WTC11 (cell line): Measurements from ENCODE around the gene FAM193B. TPM values are rescaled to one million over a fixed set of nuclear protein-coding genes. Genes with fewer than 3 reads are reported as not detected.

Experiments
- ATAC-seq: fragments of 200-7000 bp; cut with Tn5 transposase; 2 replicates; pipeline ENCODE4 v1.10.0; 2021; ENCODE audit warnings: mild to moderate bottlenecking, moderate library complexity
- CTCF ChIA-PET: fragments of 300-600 bp; sonication (Branson Sonifier 250); formaldehyde crosslinking; loops from one replicate; lab custom pipeline; 2021; ENCODE audit warnings: antibody characterized with exemption; lab: Charles Lee
- POLR2A ChIA-PET: fragments of 350-600 bp; sonication (Branson Sonifier 250); formaldehyde crosslinking; loops from one replicate; lab custom pipeline; 2021; ENCODE audit warnings: antibody characterized with exemption; lab: Charles Lee
- DNase-seq: peaks from one replicate; pipeline ENCODE4 v3.0.0; 2021; ENCODE audit warnings: low spot score
- H3K27ac Mint-ChIP-seq: 2 replicates; pipeline ENCODE4 v1.8.0; 2021; ENCODE audit warnings: mixed read lengths
- H3K27me3 Mint-ChIP-seq: 2 replicates; pipeline ENCODE4 v1.8.0; 2021; ENCODE audit warnings: low read depth, mild to moderate bottlenecking, moderate library complexity, mixed read lengths
- H3K36me3 Mint-ChIP-seq: 2 replicates; pipeline ENCODE4 v1.8.0; 2021; ENCODE audit warnings: mixed read lengths
- H3K4me1 Mint-ChIP-seq: 2 replicates; pipeline ENCODE4 v1.8.0; 2022; ENCODE audit warnings: mixed read lengths
- H3K4me3 Mint-ChIP-seq: 2 replicates; pipeline ENCODE4 v1.8.0; 2021; ENCODE audit warnings: mild to moderate bottlenecking, moderate library complexity, mixed read lengths
- H3K9me3 Mint-ChIP-seq: 2 replicates; pipeline ENCODE4 v1.8.0; 2021; ENCODE audit warnings: mixed read lengths
- AFF4 ChIP-seq: sonication (generic); formaldehyde crosslinking; IDR thresholded peaks from 2 replicates; pipeline ENCODE4 v1.8.1; 2023; ENCODE audit warnings: mild to moderate bottlenecking, missing genetic modification reagents, borderline replicate concordance
- E2F4 ChIP-seq: sonication (generic); formaldehyde crosslinking; IDR thresholded peaks from 2 replicates; pipeline ENCODE4 v1.8.1; 2022; ENCODE audit warnings: low read depth, mild to moderate bottlenecking, moderate library complexity, missing genetic modification reagents, borderline replicate concordance
- ETV6 ChIP-seq: sonication (generic); formaldehyde crosslinking; IDR thresholded peaks from 2 replicates; pipeline ENCODE4 v1.8.1; 2022; ENCODE audit warnings: mild to moderate bottlenecking, missing genetic modification reagents
- FOXK1 ChIP-seq: sonication (generic); formaldehyde crosslinking; IDR thresholded peaks from 2 replicates; pipeline ENCODE4 v1.8.0; 2022; ENCODE audit warnings: mild to moderate bottlenecking, moderate library complexity, missing genetic modification reagents
- MLX ChIP-seq: sonication (generic); formaldehyde crosslinking; IDR thresholded peaks from 2 replicates; pipeline ENCODE4 v1.8.1; 2023; ENCODE audit warnings: mild to moderate bottlenecking, missing genetic modification reagents, moderate library complexity
- NFATC4 ChIP-seq: fragments of 250-450 bp; sonication (Bioruptor Pico); IDR thresholded peaks from 2 replicates; pipeline ENCODE4 v1.9.0; 2021; ENCODE audit warnings: mild to moderate bottlenecking
- NFYB ChIP-seq: sonication (generic); formaldehyde crosslinking; conservative IDR thresholded peaks from 2 replicates; pipeline ENCODE4 v1.8.0; 2022; ENCODE audit warnings: low read depth, missing genetic modification reagents
- PRDM15 ChIP-seq: sonication (generic); formaldehyde crosslinking; IDR thresholded peaks from 2 replicates; pipeline ENCODE4 v1.8.0; 2022; ENCODE audit warnings: missing genetic modification reagents
- SP1 ChIP-seq: sonication (generic); formaldehyde crosslinking; conservative IDR thresholded peaks from 2 replicates; pipeline ENCODE4 v1.8.1; 2022; ENCODE audit warnings: missing genetic modification reagents
- ZBTB43 ChIP-seq: sonication (generic); formaldehyde crosslinking; IDR thresholded peaks from 2 replicates; pipeline ENCODE4 v1.8.1; 2023; ENCODE audit warnings: mild to moderate bottlenecking, missing genetic modification reagents
- ZNF317 ChIP-seq: sonication (generic); formaldehyde crosslinking; IDR thresholded peaks from 2 replicates; pipeline ENCODE4 v1.8.1; 2023; ENCODE audit warnings: low read depth, mild to moderate bottlenecking, moderate library complexity, missing genetic modification reagents, borderline replicate concordance
- total RNA-seq: library from RNA; stranded (reverse); gene quantifications from 3 replicates; pipeline ENCODE4 v1.2.3, GENCODE V29; 2021

FAM193B gene
- total RNA-seq, 1 experiment from 2014 or later = 101 TPM

GRCh38 chr5:177478711-177479646, 75.4 kb downstream of the FAM193B start (continued):
- TF ChIP-seq AFF4 (CRISPR knock-in tag) (no peak), ZNF317 (CRISPR knock-in tag) (no peak), SP1 (CRISPR knock-in tag) (no peak), NFYB (CRISPR knock-in tag) (no peak), MLX (CRISPR knock-in tag) (no peak), ETV6 (CRISPR knock-in tag) (no peak), E2F4 (no peak), NFATC4 (CRISPR knock-in tag) (0 out of 2 replicates have a peak, but pooled peaks have one; percentile 35), FOXK1 (CRISPR knock-in tag) (no peak)

- peaks cover 30% of the 10 kb centered on the region for H3K4me1 Mint-ChIP-seq
- H3K27me3 Mint-ChIP-seq = no peaks in the 10 kb centered on the region
- TF ChIP-seq ZBTB43 (CRISPR knock-in tag) (no peak), PRDM15 (CRISPR knock-in tag) (no peak)
- H3K4me3 Mint-ChIP-seq = no peak overlapping the region
- H3K9me3 Mint-ChIP-seq = no peaks in the 10 kb centered on the region
- ChIA-PET CTCF (interaction anchor here (0.9 to 16.7 kb wide), 8 partner anchors 15 to 168 kb away, joined by 3 to 230 read pairs (median 12); partner anchors contain the start of gene PDLIM7), POLR2A (interaction anchor here (0.9 to 5.9 kb wide), 6 partner anchors 15 to 51 kb away, joined by 3 to 43 read pairs (median 8); partner anchors contain the start of genes GRK6 and PDLIM7)
- 0 out of 2 replicates have a peak overlapping the region, but pooled peaks have one; percentile 71 for H3K27ac Mint-ChIP-seq
- no peak for DNase-seq
- H3K36me3 Mint-ChIP-seq = peaks cover under 1% of the 10 kb centered on the region; the same call in 1 of the 2 replicates
- no peak for ATAC-seq
Observed at GRCh38 chr5:177477701-177478477, 76.5 kb downstream of the FAM193B start.
